T-cell (primary cell): Measurements from ENCODE around the gene GAPDHS. TPM values are rescaled to one million over a fixed set of nuclear protein-coding genes. Genes with fewer than 3 reads are reported as not detected.
A peak's percentile ranks its signal among the peaks of the same experiment; 100 is the strongest.

Experiments
- ATAC-seq, 4 experiments: fragments of 200-7000 bp in 3 of 4; fragments of 150-1000 bp in 1 of 4; cut with Tn5 transposase; replicated peaks in 1 of 4; 1 replicate in 3 of 4; 2 replicates in 1 of 4; pipeline ENCODE4 v1.10.0; 2021; ENCODE audit warnings: moderate library complexity in 3 of 4, mild to moderate bottlenecking in 2 of 4, moderate number of reproducible peaks in 1 of 4
- CTCF ChIA-PET, 2 donors: fragments of 300-600 bp; sonication (Branson Sonifier 250); formaldehyde crosslinking; loops; one replicate each; lab custom pipeline; 2022; ENCODE audit warnings: antibody characterized with exemption in 2 of 2; lab: Charles Lee
- POLR2A ChIA-PET, 2 donors: fragments of 300-600 bp; sonication (Branson Sonifier 250); formaldehyde crosslinking; loops; one replicate each; lab custom pipeline; 2022; ENCODE audit warnings: antibody characterized with exemption in 2 of 2; lab: Charles Lee
- DNase-seq, 35 experiments: peaks; one replicate each; pipeline versions ENCODE4 v3.0.0 to v3.0.0-alpha.2; 2013 to 2023
- H3K27ac ChIP-seq: one replicate; pipeline ENCODE4 v1.5.1; 2013; ENCODE audit warnings: low read length
- H3K27me3 ChIP-seq, 2 experiments: replicated peaks in 1 of 2; 1 replicate in 1 of 2; 2 replicates in 1 of 2; pipeline versions ENCODE4 v1.6.1 to v1.7.0; 2013; ENCODE audit warnings: low read length in 1 of 2, mixed read lengths in 1 of 2; ENCODE audit not compliant: control insufficient read depth in 2 of 2, insufficient read depth in 2 of 2; ENCODE audit errors: extremely low read depth in 1 of 2
- H3K36me3 ChIP-seq, 2 donors: 1 replicate in 1 of 2; 2 replicates in 1 of 2; pipeline versions ENCODE4 v1.6.1 to v1.7.0; 2013; ENCODE audit warnings: low read length in 1 of 2; ENCODE audit not compliant: control insufficient read depth in 2 of 2, insufficient read depth in 1 of 2; ENCODE audit errors: extremely low read depth in 1 of 2
- H3K4me1 ChIP-seq, 2 experiments: 1 replicate in 1 of 2; 2 replicates in 1 of 2; pipeline versions ENCODE4 v1.6.1 to v1.7.0; 2013; ENCODE audit warnings: low read length in 2 of 2, mixed read lengths in 1 of 2; ENCODE audit not compliant: insufficient read depth in 2 of 2, control insufficient read depth in 1 of 2; ENCODE audit errors: extremely low read depth in 1 of 2
- H3K4me3 ChIP-seq, 2 donors: 1 replicate in 1 of 2; 2 replicates in 1 of 2; pipeline versions ENCODE4 v1.5.1 to v1.7.0; 2013; ENCODE audit warnings: mild to moderate bottlenecking in 2 of 2, low read length in 1 of 2, moderate library complexity in 1 of 2; ENCODE audit not compliant: control insufficient read depth in 1 of 2; ENCODE audit errors: extremely low read depth in 1 of 2
- H3K9me3 ChIP-seq: 2 replicates; pipeline ENCODE4 v1.7.0; 2013
- H3K27ac Mint-ChIP-seq, 2 donors: one replicate each; pipeline ENCODE4 v1.8.0; 2020 to 2021; ENCODE audit warnings: mild to moderate bottlenecking in 2 of 2, mixed read lengths in 2 of 2
- H3K27me3 Mint-ChIP-seq, 2 donors: one replicate each; pipeline ENCODE4 v1.8.0; 2021 to 2022; ENCODE audit warnings: mixed read lengths in 2 of 2
- H3K36me3 Mint-ChIP-seq: one replicate; pipeline ENCODE4 v1.8.0; 2021; ENCODE audit warnings: mixed read lengths
- H3K4me1 Mint-ChIP-seq, 3 donors: one replicate each; pipeline ENCODE4 v1.8.0; 2020 to 2022; ENCODE audit warnings: mixed read lengths in 3 of 3, mild to moderate bottlenecking in 1 of 3
- H3K4me3 Mint-ChIP-seq, 3 donors: one replicate each; pipeline ENCODE4 v1.8.0; 2020 to 2022; ENCODE audit warnings: mild to moderate bottlenecking in 3 of 3, mixed read lengths in 3 of 3, moderate library complexity in 3 of 3
- H3K9me3 Mint-ChIP-seq, 3 donors: one replicate each; pipeline ENCODE4 v1.8.0; 2020 to 2022; ENCODE audit warnings: mixed read lengths in 3 of 3
- WGBS: methylation state at CpG from one replicate; pipeline ENCODE4 v1.1.5; 2013; ENCODE audit warnings: missing lambda C conversion rate; ENCODE audit not compliant: insufficient coverage; 5-methylcytosine and 5-hydroxymethylcytosine counted together
- total RNA-seq, 35 experiments: library from RNA in 6 of 35; stranded (reverse) in 6 of 35; fragments of 120-200 nt in 1 of 35; gene quantifications; one replicate each; pipeline versions ENCODE4 v1.2.1 to v1.2.4 and lab custom pipeline; 2013 to 2026

The GAPDHS gene
- total RNA-seq, 5 donors from 2014 or later (not counting 1 experiment from before 2014, with no cell fraction given), result not detected

DNA sequence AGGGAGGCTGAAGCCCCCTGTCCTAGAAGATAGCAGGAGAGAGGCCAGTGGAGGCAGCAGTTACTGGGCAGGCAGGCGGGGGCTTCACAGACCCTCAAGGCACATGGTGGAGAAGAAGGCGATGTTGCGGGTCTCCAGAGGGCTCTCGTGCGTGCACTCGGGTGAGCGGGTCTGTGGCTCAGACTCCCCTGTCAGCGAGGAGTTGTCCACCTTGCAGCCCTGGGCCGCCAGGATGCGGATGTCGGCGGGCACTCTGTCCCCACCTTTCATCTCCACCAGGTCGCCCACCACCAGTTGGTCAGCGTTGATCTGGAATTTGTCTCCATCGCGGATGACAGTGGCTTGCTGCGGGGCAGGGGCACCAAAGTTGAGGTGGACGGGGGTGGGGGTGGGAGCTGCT lies 27.0 kb downstream of the GAPDHS start:
- Histone ChIP-seq H3K36me3 (no peaks in the 10 kb centered on the region), H3K27ac (no peak overlapping the region), H3K4me3 (no peak overlapping the region), H3K4me1 (peaks cover 0 to 17% of the 10 kb centered on the region in 2 experiments), H3K27me3 (peaks cover 0 to 72% of the 10 kb centered on the region in 2 experiments), H3K9me3 (no peaks in the 10 kb centered on the region)
- Mint-ChIP-seq H3K27ac (peak overlapping the region in 1 of 2 donors; percentile 49), H3K4me1 (peaks cover 5 to 13% (median 12%) of the 10 kb centered on the region in 3 donors), H3K36me3 (no peaks in the 10 kb centered on the region), H3K9me3 (no peaks in the 10 kb centered on the region), H3K4me3 (no peak overlapping the region), H3K27me3 (peaks cover 48 to 60% of the 10 kb centered on the region in 2 donors)
- ChIA-PET POLR2A (no interaction called here), CTCF (no interaction called here)
- ATAC-seq, result no peak
- 87% methylated on average over 9 of the region's 18 CpGs for WGBS
- no peak for DNase-seq

- H3K36me3 Mint-ChIP-seq, result no peaks in the 10 kb centered on the region
- H3K27ac Mint-ChIP-seq, result no peak overlapping the region
- no peak overlapping the region for H3K4me3 Mint-ChIP-seq
- ATAC-seq, result no peak
- ChIA-PET CTCF (no interaction called here), POLR2A (no interaction called here)
- Histone ChIP-seq H3K36me3 (no peaks in the 10 kb centered on the region), H3K4me3 (no peak overlapping the region), H3K27ac (no peak overlapping the region), H3K4me1 (peaks cover 0 to 17% of the 10 kb centered on the region in 2 experiments), H3K27me3 (peaks cover 0 to 76% of the 10 kb centered on the region in 2 experiments), H3K9me3 (no peaks in the 10 kb centered on the region)
- peaks cover 5 to 13% (median 12%) of the 10 kb centered on the region in 3 donors for H3K4me1 Mint-ChIP-seq
- H3K27me3 Mint-ChIP-seq, result peaks cover 52 to 64% of the 10 kb centered on the region in 2 donors
- H3K9me3 Mint-ChIP-seq, result no peaks in the 10 kb centered on the region
- WGBS, result 78% methylated on average over 4 of the region's 6 CpGs
- DNase-seq, result no peak
Observed at GRCh38 chr19:35560677-35561076, 27.4 kb downstream of the GAPDHS start.

DNA sequence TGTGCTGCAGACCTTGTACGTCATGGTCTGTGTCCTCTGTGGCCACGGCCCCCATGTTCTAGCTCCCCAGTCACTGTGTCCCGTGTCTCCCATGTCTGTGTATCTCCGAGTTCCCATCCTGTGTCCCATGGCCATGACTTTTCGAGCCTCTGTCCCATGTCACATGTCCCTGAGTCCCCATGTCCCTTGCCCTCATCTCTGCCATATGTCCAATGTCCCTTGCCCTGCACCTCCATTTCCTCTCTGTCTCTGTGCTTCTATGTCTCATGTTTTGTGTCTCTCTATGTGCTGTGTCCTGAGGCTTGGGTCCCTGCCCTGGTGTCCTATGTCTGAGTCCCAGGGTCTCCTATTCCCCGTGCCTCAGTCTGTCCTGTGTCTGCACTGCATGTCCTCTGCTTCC lies 28.2 kb downstream of the GAPDHS start:
- Histone ChIP-seq H3K4me1 (peaks cover 0 to 17% of the 10 kb centered on the region in 2 experiments), H3K4me3 (no peak overlapping the region), H3K36me3 (no peaks in the 10 kb centered on the region), H3K27ac (no peak overlapping the region), H3K9me3 (no peaks in the 10 kb centered on the region), H3K27me3 (peaks cover 0 to 76% of the 10 kb centered on the region in 2 experiments)
- H3K27ac Mint-ChIP-seq, result no peak overlapping the region
- no peak overlapping the region for H3K4me3 Mint-ChIP-seq
- H3K9me3 Mint-ChIP-seq, result no peaks in the 10 kb centered on the region
- WGBS, result 81% methylated on average over 5 of the region's 6 CpGs
- H3K36me3 Mint-ChIP-seq, result no peaks in the 10 kb centered on the region
- H3K4me1 Mint-ChIP-seq, result peaks cover 5 to 13% (median 12%) of the 10 kb centered on the region in 3 donors
- peaks cover 52 to 65% of the 10 kb centered on the region in 2 donors for H3K27me3 Mint-ChIP-seq
- ChIA-PET POLR2A (no interaction called here), CTCF (no interaction called here)
- ATAC-seq (no peak), DNase-seq (no peak)

GRCh38 chr19:35562336-35562735 lies 29.1 kb downstream of the GAPDHS start:
- Mint-ChIP-seq H3K36me3 (no peaks in the 10 kb centered on the region), H3K4me1 (peaks cover under 1 to 10% (median 9%) of the 10 kb centered on the region in 3 donors), H3K27ac (no peak overlapping the region), H3K4me3 (no peak overlapping the region), H3K27me3 (peaks cover 53 to 65% of the 10 kb centered on the region in 2 donors), H3K9me3 (no peaks in the 10 kb centered on the region)
- H3K9me3 ChIP-seq, result no peaks in the 10 kb centered on the region
- DNase-seq, result no peak
- H3K4me1 ChIP-seq, result peaks cover 0 to 17% of the 10 kb centered on the region in 2 experiments
- POLR2A ChIA-PET, result no interaction called here
- CTCF ChIA-PET, result no interaction called here
- no peaks in the 10 kb centered on the region for H3K36me3 ChIP-seq
- ATAC-seq, result no peak
- no peak overlapping the region for H3K4me3 ChIP-seq
- H3K27me3 ChIP-seq, result peaks cover 0 to 81% of the 10 kb centered on the region in 2 experiments
- H3K27ac ChIP-seq, result no peak overlapping the region
- WGBS, result 64% methylated on average over 13 of the region's 17 CpGs

DNA sequence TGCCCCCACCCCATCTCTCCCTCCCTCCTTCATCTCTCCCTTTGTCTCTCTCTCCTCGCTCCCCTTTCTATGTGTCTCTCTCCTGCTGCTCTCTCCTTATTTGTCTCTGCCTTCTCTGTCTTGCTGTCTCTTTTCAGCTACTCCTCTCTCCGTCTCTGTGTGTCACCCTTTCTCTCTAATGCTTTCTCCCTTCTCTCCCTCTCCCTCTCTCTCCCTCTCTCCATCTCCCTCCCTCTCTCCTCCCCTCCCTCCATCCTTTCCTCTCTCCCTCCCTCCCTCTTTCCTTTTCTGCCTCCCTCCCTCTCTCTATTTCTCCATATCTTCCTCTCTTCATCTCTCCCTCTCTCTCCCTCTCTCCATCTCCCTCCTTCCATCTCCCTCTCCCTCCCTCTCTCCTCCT lies 29.5 kb downstream of the GAPDHS start:
- H3K27me3 ChIP-seq, result peaks cover 0 to 82% of the 10 kb centered on the region in 2 experiments
- peaks cover 0 to 14% of the 10 kb centered on the region in 2 experiments for H3K4me1 ChIP-seq
- ChIA-PET CTCF (no interaction called here), POLR2A (no interaction called here)
- ATAC-seq (no peak), DNase-seq (no peak)
- no peaks in the 10 kb centered on the region for H3K9me3 ChIP-seq
- no peaks in the 10 kb centered on the region for H3K36me3 ChIP-seq
- Mint-ChIP-seq H3K27me3 (peaks cover 52 to 69% of the 10 kb centered on the region in 2 donors), H3K9me3 (no peaks in the 10 kb centered on the region), H3K36me3 (no peaks in the 10 kb centered on the region), H3K27ac (no peak overlapping the region), H3K4me3 (no peak overlapping the region), H3K4me1 (peaks cover 0 to 9% (median 8%) of the 10 kb centered on the region in 3 donors)
- 81% methylated on average over 2 of the region's 2 CpGs for WGBS
- no peak overlapping the region for H3K27ac ChIP-seq
- H3K4me3 ChIP-seq, result no peak overlapping the region

DNA sequence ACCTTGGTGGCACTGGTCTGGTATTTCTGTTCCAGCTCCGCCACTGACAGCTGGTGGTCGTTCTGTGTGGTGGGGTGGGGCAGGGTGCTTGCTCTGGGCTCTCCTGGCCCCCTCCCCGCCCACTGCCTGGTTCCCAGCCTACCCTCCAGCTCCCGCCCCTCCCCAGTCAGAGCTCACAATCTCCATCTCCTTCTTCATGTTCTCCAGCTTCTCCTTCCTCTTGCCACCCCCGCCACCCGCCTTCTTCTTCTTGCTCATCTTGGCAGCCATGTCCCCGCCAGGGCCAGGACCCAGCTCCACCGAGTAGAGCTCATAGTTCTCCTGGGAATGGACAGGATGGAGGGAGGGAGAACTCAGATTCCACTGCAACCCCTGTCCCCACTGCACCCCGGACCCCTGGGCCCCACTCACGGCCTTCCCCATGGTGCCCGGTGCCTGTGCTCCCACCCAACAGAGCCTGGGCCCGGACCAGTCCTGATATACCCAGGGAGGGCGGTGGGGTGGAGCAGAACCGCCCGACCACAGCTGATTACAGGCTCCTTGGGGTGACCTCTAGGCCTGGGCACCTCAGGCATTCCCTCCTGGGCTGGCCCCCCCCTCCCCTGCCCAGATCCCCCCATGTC lies 30.1 kb downstream of the GAPDHS start, which contains the start of gene ATP4A:
TSS of gene ATP4A (minus strand) at position 452 of the 623 bp plus-strand sequence. CDS start at position 423, 29 bp downstream.
- no peak within 1 kb of the TSS for H3K4me3 ChIP-seq
- H3K4me3 Mint-ChIP-seq, result no peak within 1 kb of the TSS
- H3K27me3 Mint-ChIP-seq, result peaks cover 52 to 71% of the 10 kb centered on the region in 2 donors
- H3K36me3 Mint-ChIP-seq, result no peaks in the 10 kb centered on the region
- DNase-seq, result no peak
- ATAC-seq, result no peak
- ChIA-PET CTCF (no interaction called here), POLR2A (no interaction called here)
- peaks cover 0 to 80% of the 10 kb centered on the region in 2 experiments for H3K27me3 ChIP-seq
- WGBS, result 77% methylated on average over 6 of the region's 15 CpGs
- no peaks in the 10 kb centered on the region for H3K9me3 ChIP-seq
- peaks cover 0 to 6% (median 6%) of the 10 kb centered on the region in 3 donors for H3K4me1 Mint-ChIP-seq
- H3K36me3 ChIP-seq, result no peaks in the 10 kb centered on the region
- no peaks in the 10 kb centered on the region for H3K9me3 Mint-ChIP-seq
- no peak within 1 kb of the TSS for H3K27ac ChIP-seq
- no peak within 1 kb of the TSS for H3K27ac Mint-ChIP-seq
- peaks cover 0 to 8% of the 10 kb centered on the region in 2 experiments for H3K4me1 ChIP-seq
